ENCODE measurements around the gene DPP8. TPM values are rescaled to one million over a fixed set of nuclear protein-coding genes. Genes with fewer than 3 reads are reported as not detected.

The DPP8 gene
- total RNA-seq, 1 donor from 2014 or later = 39.0 TPM

DNA sequence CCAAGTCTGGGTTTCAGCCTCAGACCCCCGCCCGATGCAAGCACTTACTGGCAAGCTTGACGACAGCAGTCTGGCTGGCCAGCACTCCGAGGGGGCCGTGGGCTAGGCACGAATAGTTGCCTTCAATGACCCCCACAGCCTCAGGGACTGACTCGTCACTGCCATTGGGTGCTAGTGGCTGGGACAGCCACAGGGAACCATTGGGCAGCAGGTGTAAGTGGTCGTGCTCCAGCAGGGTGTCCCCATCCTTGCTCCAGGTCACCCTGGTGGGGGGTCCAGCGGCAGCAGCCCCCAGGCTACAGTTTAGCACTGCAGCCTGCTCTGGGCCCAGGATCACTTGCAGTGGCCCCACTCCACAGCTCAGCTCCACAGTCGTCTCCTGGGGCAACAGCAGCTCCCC is 106.5 kb downstream of the DPP8 start:
- Histone ChIP-seq H3K27ac (peak overlapping the region; percentile 10), H3K4me3 (no peak overlapping the region), H3K79me2 (ENCODE audit: low read depth) (peaks cover 30% of the 10 kb centered on the region), H4K20me1 (ENCODE audit: low read depth) (peaks cover 9% of the 10 kb centered on the region), H3K36me3 (no peaks in the 10 kb centered on the region), H3K4me2 (peak overlapping the region; percentile 58), H2AFZ (replicated peaks) (no peak overlapping the region), H3K9ac (no peak overlapping the region), H3K27me3 (no peaks in the 10 kb centered on the region), H3K4me1 (peaks cover 59% of the 10 kb centered on the region), H3F3A (ENCODE audit: low read depth) (peaks cover 47% of the 10 kb centered on the region), H3K9me3 (ENCODE audit: low read depth) (no peaks in the 10 kb centered on the region)
- H3K4me3 Mint-ChIP-seq = no peak overlapping the region
- H3K36me3 Mint-ChIP-seq = peaks cover 8% of the 10 kb centered on the region
- no peak for DNase-seq (ENCODE audit: low spot score)
- H3K27me3 Mint-ChIP-seq (ENCODE audit: insufficient read depth, low read depth) = no peaks in the 10 kb centered on the region
- peak overlapping the region; percentile 46 for H3K27ac Mint-ChIP-seq
- peaks cover 58% of the 10 kb centered on the region for H3K4me1 Mint-ChIP-seq
- H3K9me3 Mint-ChIP-seq = no peaks in the 10 kb centered on the region
- TF ChIP-seq EZH2phosphoT487 (IDR thresholded peaks at IDR 0.05) = no peak
- TF ChIP-seq EZH2 (IDR thresholded peaks at IDR 0.05) = no peak

DNA sequence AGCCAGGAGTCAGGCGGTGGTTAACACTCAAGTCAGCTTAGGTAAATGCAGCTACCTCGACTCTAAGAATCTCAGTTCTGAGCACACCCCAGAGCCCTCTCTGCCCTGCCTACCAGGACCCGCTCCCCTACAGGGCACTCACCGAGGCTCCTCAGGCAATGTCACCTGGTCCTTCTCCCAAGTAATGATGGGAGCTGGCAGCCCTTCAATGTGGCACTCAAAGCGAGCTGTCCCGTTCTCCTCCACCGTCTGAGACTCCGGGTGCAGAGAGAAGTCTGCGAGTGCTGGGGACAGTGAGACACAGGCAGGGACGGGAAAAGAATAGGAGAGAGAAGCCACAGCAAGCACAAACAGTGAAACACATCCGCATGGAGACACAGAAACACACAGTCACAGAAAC is 107.5 kb downstream of the DPP8 start:
- H3K27me3 Mint-ChIP-seq (ENCODE audit: insufficient read depth, low read depth) = no peaks in the 10 kb centered on the region
- H3K36me3 ChIP-seq = no peaks in the 10 kb centered on the region
- no peak for DNase-seq (ENCODE audit: low spot score)
- peaks cover 61% of the 10 kb centered on the region for H3K4me1 ChIP-seq
- no peak overlapping the region for H3K4me3 ChIP-seq
- H3K4me2 ChIP-seq = peak overlapping the region; percentile 58
- peaks cover 30% of the 10 kb centered on the region for H3K79me2 ChIP-seq (ENCODE audit: low read depth)
- H3F3A ChIP-seq (ENCODE audit: low read depth) = peaks cover 47% of the 10 kb centered on the region
- H3K27ac Mint-ChIP-seq = peak overlapping the region; percentile 85
- no peaks in the 10 kb centered on the region for H3K9me3 ChIP-seq (ENCODE audit: low read depth)
- TF ChIP-seq, protein P1, sequence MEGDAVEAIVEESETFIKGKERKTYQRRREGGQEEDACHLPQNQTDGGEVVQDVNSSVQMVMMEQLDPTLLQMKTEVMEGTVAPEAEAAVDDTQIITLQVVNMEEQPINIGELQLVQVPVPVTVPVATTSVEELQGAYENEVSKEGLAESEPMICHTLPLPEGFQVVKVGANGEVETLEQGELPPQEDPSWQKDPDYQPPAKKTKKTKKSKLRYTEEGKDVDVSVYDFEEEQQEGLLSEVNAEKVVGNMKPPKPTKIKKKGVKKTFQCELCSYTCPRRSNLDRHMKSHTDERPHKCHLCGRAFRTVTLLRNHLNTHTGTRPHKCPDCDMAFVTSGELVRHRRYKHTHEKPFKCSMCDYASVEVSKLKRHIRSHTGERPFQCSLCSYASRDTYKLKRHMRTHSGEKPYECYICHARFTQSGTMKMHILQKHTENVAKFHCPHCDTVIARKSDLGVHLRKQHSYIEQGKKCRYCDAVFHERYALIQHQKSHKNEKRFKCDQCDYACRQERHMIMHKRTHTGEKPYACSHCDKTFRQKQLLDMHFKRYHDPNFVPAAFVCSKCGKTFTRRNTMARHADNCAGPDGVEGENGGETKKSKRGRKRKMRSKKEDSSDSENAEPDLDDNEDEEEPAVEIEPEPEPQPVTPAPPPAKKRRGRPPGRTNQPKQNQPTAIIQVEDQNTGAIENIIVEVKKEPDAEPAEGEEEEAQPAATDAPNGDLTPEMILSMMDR (IDR thresholded peaks at IDR 0.05) = no peak
- TF ChIP-seq EZH2phosphoT487 (IDR thresholded peaks at IDR 0.05) = no peak
- TF ChIP-seq EZH2 (IDR thresholded peaks at IDR 0.05) = no peak
- H3K9ac ChIP-seq = no peak overlapping the region
- H3K4me3 Mint-ChIP-seq = no peak overlapping the region
- H3K27me3 ChIP-seq = no peaks in the 10 kb centered on the region
- H4K20me1 ChIP-seq (ENCODE audit: low read depth) = peaks cover 9% of the 10 kb centered on the region
- H3K9me3 Mint-ChIP-seq = no peaks in the 10 kb centered on the region
- no peak overlapping the region for H2AFZ ChIP-seq (replicated peaks)
- H3K36me3 Mint-ChIP-seq = peaks cover 8% of the 10 kb centered on the region
- H3K27ac ChIP-seq = no peak overlapping the region
- H3K4me1 Mint-ChIP-seq = peaks cover 57% of the 10 kb centered on the region

DNA sequence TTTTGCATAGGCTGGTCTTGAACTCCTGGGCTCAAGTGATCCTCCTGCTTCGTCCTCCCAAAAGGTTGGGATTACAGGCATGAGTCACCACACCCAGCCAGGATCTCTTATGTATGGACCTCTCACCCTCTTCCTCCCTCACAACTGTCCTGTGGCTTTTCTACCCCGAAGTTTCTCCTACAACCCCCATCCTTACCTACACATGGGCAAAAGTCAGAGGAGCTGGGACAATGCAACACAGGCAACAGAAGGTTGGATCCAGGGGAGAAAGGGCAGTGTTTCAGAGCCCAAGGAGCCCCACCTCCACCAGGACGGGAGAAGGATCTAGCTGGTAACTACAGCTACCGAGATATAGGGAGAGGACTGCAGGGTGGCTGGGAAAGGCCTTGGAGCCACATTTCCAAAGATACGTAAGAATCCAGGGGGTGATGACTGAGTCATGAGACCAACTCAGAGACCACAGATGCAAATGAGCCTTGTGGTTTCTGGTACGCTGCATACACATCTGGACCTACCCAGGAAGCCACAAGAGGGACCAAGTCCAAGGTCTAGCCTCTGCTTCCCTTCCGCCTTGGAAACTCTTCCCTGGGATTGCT is 108.4 kb downstream of the DPP8 start:
- H3K4me1 ChIP-seq = peaks cover 61% of the 10 kb centered on the region
- H3K36me3 ChIP-seq = no peaks in the 10 kb centered on the region
- Mint-ChIP-seq H3K4me1 (peaks cover 56% of the 10 kb centered on the region), H3K27ac (peak overlapping the region; percentile 39), H3K4me3 (no peak overlapping the region), H3K27me3 (ENCODE audit: insufficient read depth, low read depth) (no peaks in the 10 kb centered on the region), H3K9me3 (no peaks in the 10 kb centered on the region), H3K36me3 (peaks cover 8% of the 10 kb centered on the region)
- TF ChIP-seq EZH2 (IDR thresholded peaks at IDR 0.05) = no peak
- TF ChIP-seq, protein P1 (IDR thresholded peaks at IDR 0.05) = no peak
- TF ChIP-seq EZH2phosphoT487 (IDR thresholded peaks at IDR 0.05) = no peak
- no peak for DNase-seq (ENCODE audit: low spot score)
- H3F3A ChIP-seq (ENCODE audit: low read depth) = peaks cover 47% of the 10 kb centered on the region
- peaks cover 6% of the 10 kb centered on the region for H4K20me1 ChIP-seq (ENCODE audit: low read depth)
- H3K27ac ChIP-seq = no peak overlapping the region
- no peak overlapping the region for H3K4me3 ChIP-seq
- no peaks in the 10 kb centered on the region for H3K27me3 ChIP-seq
- no peaks in the 10 kb centered on the region for H3K9me3 ChIP-seq (ENCODE audit: low read depth)
- H3K4me2 ChIP-seq = no peak overlapping the region
- no peak overlapping the region for H3K9ac ChIP-seq
- H2AFZ ChIP-seq (replicated peaks) = no peak overlapping the region
- H3K79me2 ChIP-seq (ENCODE audit: low read depth) = peaks cover 23% of the 10 kb centered on the region

DNA sequence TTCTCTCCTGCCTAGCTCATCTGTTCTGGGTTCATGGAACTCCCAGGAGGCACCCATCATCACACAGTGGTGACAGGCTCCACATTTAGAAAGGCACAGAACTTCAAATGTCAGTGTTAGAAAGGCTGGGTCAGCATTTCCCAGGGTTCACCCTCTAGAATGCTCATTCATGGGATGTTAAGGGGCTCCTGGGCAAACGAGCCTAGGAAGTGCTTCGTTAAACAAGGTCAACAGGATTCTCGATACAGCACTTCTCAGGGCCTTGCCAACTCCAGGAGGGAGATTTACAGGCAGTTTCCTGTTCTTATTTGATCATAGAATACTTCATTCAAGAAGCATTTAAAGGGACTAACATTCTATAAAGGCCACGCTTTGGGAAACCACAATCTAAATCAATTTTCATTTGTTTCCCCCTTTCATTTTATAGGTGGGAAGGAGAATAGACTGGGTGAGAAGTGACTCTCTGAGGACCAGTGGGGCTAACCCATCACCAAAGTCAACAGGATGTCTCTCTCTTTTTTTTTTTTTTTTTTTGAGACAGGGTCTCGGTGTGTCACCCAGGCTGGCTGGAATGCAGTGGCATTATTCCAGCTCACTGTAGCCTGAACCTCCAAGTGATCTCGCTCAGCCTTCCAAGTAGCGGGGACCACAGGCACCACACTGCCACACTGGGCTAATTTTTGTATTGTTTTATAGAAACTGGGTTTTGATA is 109.0 kb downstream of the DPP8 start:
- DNase-seq (ENCODE audit: low spot score) = no peak
- Mint-ChIP-seq H3K36me3 (peaks cover 8% of the 10 kb centered on the region), H3K4me3 (no peak overlapping the region), H3K9me3 (no peaks in the 10 kb centered on the region), H3K27me3 (ENCODE audit: insufficient read depth, low read depth) (no peaks in the 10 kb centered on the region), H3K4me1 (peaks cover 56% of the 10 kb centered on the region), H3K27ac (no peak overlapping the region)
- H3K9me3 ChIP-seq (ENCODE audit: low read depth) = no peaks in the 10 kb centered on the region
- H4K20me1 ChIP-seq (ENCODE audit: low read depth) = peaks cover 2% of the 10 kb centered on the region
- TF ChIP-seq, protein P1 (IDR thresholded peaks at IDR 0.05) = no peak
- TF ChIP-seq EZH2phosphoT487 (IDR thresholded peaks at IDR 0.05) (no peak), EZH2 (IDR thresholded peaks at IDR 0.05) (no peak)
- no peak overlapping the region for H3K9ac ChIP-seq
- H3K4me3 ChIP-seq = no peak overlapping the region
- no peak overlapping the region for H3K27ac ChIP-seq
- peaks cover 17% of the 10 kb centered on the region for H3K79me2 ChIP-seq (ENCODE audit: low read depth)
- no peak overlapping the region for H2AFZ ChIP-seq (replicated peaks)
- no peaks in the 10 kb centered on the region for H3K36me3 ChIP-seq
- H3F3A ChIP-seq (ENCODE audit: low read depth) = peaks cover 41% of the 10 kb centered on the region
- no peaks in the 10 kb centered on the region for H3K27me3 ChIP-seq
- H3K4me2 ChIP-seq = no peak overlapping the region
- H3K4me1 ChIP-seq = peaks cover 59% of the 10 kb centered on the region

Data from neural progenitor cell (in vitro differentiated cells).